ENCODE results near the gene VPS26B. TPM values are rescaled to one million over a fixed set of nuclear protein-coding genes. Genes with fewer than 3 reads are reported as not detected.

The VPS26B gene
- polyA plus RNA-seq, 1 experiment: 48.8 TPM

DNA sequence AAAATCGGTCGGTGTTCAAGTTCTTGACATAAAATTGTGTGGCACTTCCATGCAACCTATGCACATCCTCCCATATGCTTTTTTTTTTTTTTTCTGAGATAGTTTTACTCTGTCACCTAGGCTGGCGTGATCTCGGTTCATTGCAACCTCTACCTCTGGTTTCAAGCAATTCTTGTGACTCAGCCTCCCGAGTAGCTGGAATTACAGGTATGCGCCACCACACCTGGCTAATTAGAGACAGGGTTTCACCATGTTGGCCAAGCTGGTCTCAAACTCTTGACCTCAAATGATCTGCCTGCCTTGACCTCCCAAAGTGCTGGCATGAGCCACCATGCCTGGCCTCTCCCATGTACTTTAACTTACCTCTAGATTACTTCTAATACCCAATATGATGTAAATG lies 66.7 kb downstream of the VPS26B start:
- no peaks in the 10 kb centered on the region for H3K27me3 ChIP-seq (ENCODE audit: control insufficient read depth, insufficient read depth, low read length)
- H3K36me3 ChIP-seq (ENCODE audit: control insufficient read depth, insufficient read depth, low read length): no peaks in the 10 kb centered on the region
- no peak for TF ChIP-seq CTCF (IDR thresholded peaks at IDR 0.05; ENCODE audit: insufficient read depth, low read depth, low read length)
- ChIA-PET CTCF (no interaction called here), POLR2A (no interaction called here)
- H3K4me3 ChIP-seq (ENCODE audit: low read depth, low read length): no peak overlapping the region
- DNase-seq (ENCODE audit: low read depth): no peak

- Histone ChIP-seq H3K4me3 (ENCODE audit: low read depth, low read length) (no peak overlapping the region), H3K36me3 (ENCODE audit: control insufficient read depth, insufficient read depth, low read length) (no peaks in the 10 kb centered on the region), H3K27me3 (ENCODE audit: control insufficient read depth, insufficient read depth, low read length) (no peaks in the 10 kb centered on the region)
- TF ChIP-seq CTCF (IDR thresholded peaks at IDR 0.05; ENCODE audit: insufficient read depth, low read depth, low read length): no peak
- ChIA-PET CTCF (no interaction called here), POLR2A (no interaction called here)
- DNase-seq (ENCODE audit: low read depth): no peak
Measured at GRCh38 chr11:134292661-134293060, 68.2 kb downstream of the VPS26B start.

GRCh38 chr11:134293119-134294113 lies 68.9 kb downstream of the VPS26B start:
- ChIA-PET CTCF (interaction anchor here (0.6 kb wide), 1 partner anchor 417 kb away, joined by 3 read pairs; no protein-coding TSS in a partner anchor), POLR2A (no interaction called here)

DNA sequence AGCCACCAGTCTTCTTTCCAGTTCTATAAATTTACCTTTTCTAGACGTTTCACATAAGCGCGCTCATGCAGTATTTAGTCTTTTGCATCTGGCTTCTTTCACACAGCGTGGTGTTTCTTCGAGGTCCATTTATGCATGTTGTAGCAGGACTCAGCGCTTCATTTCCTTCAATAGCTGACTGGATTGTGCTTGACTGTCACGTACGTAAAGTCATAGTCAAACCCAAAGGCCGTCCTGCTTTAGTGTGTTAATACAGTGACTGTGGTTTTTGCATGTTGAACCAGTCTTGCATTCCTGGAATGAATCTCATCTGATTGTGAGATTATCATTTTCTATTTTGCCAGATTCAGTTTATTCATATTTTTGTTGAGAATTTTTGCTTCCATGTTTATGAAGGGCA lies 70.2 kb downstream of the VPS26B start:
- CTCF ChIA-PET: no interaction called here
- DNase-seq (ENCODE audit: low read depth): no peak
- POLR2A ChIA-PET: no interaction called here
- no peak overlapping the region for H3K4me3 ChIP-seq (ENCODE audit: low read depth, low read length)
- TF ChIP-seq CTCF (IDR thresholded peaks at IDR 0.05; ENCODE audit: insufficient read depth, low read depth, low read length): no peak
- no peaks in the 10 kb centered on the region for H3K36me3 ChIP-seq (ENCODE audit: control insufficient read depth, insufficient read depth, low read length)
- H3K27me3 ChIP-seq (ENCODE audit: control insufficient read depth, insufficient read depth, low read length): no peaks in the 10 kb centered on the region

More at GRCh38 chr11:134293119-134294113, 68.9 kb downstream of the VPS26B start:
- Histone ChIP-seq H3K4me3 (ENCODE audit: low read depth, low read length) (no peak overlapping the region), H3K27me3 (ENCODE audit: control insufficient read depth, insufficient read depth, low read length) (no peaks in the 10 kb centered on the region), H3K36me3 (ENCODE audit: control insufficient read depth, insufficient read depth, low read length) (no peaks in the 10 kb centered on the region)
- TF ChIP-seq CTCF (IDR thresholded peaks at IDR 0.05; ENCODE audit: insufficient read depth, low read depth, low read length): no peak
- DNase-seq (ENCODE audit: low read depth): no peak

Other genes starting within 250 kb of the VPS26B start
- 41.2 and 42.3 TPM in 2 replicates for gene JAM3, start 155.6 kb upstream of the VPS26B start, polyA plus RNA-seq (2011; rRNA removed)
- gene NCAPD3, start 704 bp upstream of the VPS26B start, polyA plus RNA-seq (2011; rRNA removed): 17.6 and 18.1 TPM in 2 replicates
- 38.2 and 57.4 TPM in 2 replicates for gene THYN1, start 28.7 kb downstream of the VPS26B start, polyA plus RNA-seq (2011; rRNA removed)
- gene ACAD8, start 28.9 kb downstream of the VPS26B start, polyA plus RNA-seq (2011; rRNA removed): 17.4 and 19.4 TPM in 2 replicates
- not detected in 2 replicates for gene GLB1L3, start 51.7 kb downstream of the VPS26B start, polyA plus RNA-seq (2011; rRNA removed)
- 0.10 and 0.18 TPM in 2 replicates for gene GLB1L2, start 107.3 kb downstream of the VPS26B start, polyA plus RNA-seq (2011; rRNA removed)
- not detected in 2 replicates for gene B3GAT1, start 187.6 kb downstream of the VPS26B start, polyA plus RNA-seq (2011; rRNA removed)

Data from BJ (cell line).